Stimulated activated CD8-positive, alpha-beta memory T cell treated with anti-CD3 and anti-CD28 coated beads, Interleukin-2, amount 100 ng/mL, for 1 hour (primary cell): ENCODE data around the gene MYO5B.
"Not testable (repeated sequence)": the region's sequence is repeated elsewhere in the genome, so short reads cannot be mapped to it uniquely, and the experiment has no call there.

Experiments
- DNase-seq, 2 donors: peaks; one replicate each; pipeline ENCODE4 v3.0.0-alpha.2; 2020; ENCODE audit warnings: low read depth in 2 of 2

MYO5B gene

DNA sequence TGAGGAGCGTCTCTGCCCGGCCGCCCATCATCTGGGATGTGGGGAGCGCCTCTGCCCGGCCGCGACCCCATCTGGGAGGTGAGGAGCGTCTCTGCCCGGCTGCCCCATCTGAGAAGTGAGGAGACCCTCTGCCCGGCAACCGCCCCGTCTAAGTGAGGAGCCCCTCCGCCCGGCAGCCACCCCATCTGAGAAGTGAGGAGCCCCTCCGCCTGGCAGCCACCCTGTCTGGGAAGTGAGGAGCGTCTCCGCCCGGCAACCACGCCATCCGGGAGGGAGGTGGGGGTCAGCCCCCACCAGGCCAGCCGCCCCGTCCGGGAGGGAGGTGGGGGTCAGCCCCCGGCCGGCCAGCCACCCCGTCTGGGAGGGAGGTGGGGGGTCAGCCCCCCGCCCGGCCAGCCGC is 395.1 kb downstream of the MYO5B start:
- DNase-seq: not testable (repeated sequence)

DNA sequence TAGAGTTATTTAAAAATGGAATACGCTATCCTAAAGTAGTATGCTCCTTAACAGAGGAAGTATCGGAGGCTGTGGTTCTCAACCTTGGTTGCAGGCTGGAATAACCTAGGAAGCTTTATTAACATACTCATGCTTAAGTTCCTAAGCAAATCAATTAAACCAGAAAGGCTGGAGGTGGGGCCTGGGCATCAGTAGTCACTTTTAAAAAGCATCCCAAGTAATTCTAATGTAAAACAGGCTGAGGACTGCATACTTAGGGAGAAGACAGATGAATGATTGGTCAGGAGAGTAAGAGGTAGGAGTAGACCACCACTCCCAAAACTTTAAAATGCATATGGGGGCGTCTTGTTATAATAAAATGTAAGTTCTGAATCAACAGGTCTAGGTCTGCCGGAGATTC is 396.9 kb downstream of the MYO5B start:
- no peak for DNase-seq

DNA sequence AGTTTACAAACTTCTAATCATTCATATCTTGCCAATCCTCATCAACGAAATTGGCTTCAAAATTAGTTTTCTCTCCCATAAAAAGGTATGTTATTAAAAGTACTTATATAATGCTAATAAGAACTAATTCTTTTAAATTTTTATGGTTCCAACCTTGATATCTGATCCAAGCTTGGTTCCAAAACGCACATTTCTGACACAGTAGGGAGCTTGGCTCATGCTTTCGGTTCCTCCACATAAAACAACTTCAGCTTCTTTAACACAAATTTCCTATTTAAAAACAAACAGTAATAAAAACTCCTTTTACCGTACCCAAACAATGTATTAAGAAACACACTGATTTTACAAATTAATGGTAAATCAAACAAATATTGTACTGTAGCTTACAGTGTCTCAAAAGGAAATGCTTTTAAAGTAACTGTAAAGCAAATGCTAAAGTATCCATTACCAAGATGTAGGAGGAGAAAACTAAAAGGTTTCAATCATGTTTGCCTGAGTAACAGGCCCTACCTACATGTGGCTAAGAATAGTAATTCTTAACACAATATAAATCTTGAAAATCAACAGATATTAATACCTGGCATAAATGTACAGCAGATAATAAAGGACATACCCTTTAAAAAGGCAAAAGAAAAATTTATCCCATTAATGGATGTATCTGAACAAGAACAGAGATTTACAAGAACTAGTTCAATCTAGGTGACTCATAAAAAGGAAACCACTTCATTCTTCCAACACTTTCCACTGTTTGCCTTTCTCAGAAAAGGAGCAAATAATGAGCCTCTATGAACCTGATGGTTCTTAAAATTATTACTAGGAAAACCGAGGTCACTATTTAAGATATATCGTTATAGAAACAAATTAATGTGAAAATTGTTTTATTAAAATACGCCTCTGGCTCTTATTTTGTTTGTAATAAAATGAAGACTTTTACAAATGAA is 399.1 kb downstream of the MYO5B start:
- no peak for DNase-seq

DNA sequence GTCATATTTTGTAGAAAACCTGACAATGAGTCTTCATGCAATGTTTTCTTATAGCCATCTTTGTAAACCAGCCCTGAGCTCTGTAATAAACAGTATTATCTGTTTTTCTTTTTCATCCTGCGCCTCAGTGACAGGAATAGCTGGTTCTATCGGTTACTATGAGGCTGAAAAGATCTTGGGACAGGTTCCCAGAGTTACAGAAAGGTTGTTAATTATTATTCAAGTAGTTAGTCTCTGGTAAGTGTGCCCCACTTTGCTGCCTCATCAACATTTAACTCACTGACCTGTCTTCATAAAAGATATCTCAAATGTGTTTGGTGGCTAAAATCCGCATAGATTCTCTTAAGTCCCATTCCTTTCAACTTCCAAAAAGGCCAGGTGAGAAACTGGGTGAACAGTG is 400.2 kb downstream of the MYO5B start:
- no peak for DNase-seq

DNA sequence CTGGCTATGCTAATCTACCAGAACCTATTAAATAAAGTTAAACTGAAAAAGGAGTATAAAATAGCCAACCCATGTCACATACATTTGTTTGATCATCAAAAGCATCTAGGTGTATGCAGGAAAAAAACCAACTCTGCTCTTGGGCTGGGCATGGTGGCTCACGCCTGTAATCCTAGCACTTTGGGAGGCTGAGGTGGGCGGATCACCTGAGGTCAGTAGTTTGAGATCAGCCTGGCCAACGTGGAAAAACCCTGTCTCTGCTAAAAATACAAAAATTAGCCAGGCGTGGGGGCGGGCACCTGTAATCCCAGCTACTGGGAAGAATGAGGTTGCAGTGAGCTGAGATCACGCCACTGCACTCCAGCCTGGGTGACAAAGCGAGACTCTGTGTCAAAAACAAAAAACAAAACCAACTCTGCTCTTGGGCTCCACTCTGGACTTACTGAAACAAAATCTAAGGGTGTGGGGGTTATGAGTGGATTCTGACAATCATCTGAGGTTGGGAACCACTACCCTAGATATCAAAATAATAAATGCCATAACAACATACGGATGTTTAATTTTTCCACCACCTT is 405.3 kb downstream of the MYO5B start:
- not testable (repeated sequence) for DNase-seq

DNA sequence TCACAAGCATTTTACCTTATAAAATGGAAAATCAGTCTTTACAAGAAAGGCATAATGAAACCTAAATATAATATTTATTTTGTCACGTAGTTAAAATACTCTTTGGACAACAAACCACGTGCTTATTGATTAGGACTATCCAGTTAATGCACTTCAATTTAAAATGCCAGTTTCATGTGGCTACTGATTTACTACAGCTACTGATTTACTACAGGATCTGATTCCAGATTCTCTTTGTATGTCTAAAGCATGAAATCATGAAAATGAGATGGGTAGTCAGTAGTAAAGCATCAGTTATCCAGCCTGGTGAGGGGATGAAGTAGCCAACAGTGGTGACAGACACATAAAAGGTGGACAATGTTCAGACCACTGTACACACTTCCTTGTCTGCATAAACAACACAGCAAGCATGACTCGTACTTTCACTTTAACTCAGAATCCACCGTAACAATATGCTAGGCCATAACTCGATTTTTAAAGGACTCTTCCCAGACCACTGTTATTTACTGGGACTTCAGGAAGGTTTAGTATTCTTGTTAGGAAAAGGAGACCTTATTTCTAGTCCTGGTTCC is 406.5 kb downstream of the MYO5B start:
- no peak for DNase-seq

DNA sequence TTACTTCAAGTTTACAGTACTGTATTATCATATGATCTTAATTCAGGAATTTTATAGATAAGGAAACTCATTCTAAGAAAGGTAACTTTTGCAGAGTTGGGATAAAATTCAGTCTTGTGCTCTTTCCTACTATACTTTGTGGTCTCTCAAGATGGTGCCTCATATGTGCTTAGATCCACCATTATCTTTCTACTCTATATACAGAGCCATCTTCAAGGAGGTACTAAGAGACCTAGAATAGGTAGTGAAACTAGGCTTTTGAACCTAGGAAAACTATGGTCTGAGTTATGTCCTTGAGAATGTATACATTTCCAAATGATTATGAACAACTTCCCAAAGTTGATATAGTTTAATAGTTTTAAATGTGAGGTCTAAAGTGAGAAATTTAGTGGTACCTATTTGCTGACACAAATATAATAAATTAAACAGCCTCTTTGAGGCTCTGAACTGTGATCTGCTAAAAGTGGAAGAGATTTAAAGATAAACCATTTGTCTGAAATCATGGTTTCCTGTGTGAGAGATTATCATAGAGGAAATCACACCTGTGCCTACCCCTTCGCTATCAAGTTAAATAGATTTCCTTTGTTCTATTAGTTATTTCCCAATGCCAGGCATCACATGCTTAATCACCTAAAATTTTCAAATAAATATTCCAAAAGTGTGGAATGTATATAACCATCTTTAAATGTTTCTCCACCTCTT is 408.8 kb downstream of the MYO5B start:
- DNase-seq: no peak

DNA sequence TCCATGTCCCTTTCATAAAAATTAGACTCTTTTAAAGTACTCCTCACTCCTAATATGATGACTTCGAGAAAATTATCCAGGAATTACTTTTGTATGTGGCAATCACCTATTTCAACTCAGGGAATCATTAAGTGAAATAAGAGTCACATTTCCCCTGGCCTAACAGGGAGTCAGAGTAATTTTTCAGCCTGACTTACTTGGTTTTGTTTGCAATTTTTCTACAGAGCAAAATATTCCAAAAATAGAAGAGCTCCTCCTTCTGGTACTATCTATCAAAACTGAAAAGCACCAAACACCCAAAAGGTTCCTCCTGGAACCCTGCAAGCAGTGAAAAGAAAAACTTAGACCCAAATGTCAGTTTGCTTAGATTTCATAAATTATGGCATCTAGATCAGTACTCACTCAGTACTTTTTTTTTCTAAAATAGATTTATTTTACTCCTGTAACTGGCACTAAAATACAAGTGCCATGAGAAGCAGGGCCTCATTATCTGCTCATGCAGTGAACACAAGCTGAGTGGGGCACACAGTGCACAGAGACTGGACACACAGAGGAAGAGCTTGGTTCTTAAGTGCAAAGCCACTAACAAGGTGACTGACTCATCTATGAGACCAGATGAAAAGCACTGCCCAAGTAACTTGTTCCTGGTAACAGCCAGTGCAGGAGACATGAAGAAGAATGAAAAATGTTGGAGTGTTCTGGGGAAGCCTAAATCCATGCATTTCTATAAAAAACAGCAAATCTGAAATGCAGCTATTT is 410.3 kb downstream of the MYO5B start:
- no peak for DNase-seq

DNA sequence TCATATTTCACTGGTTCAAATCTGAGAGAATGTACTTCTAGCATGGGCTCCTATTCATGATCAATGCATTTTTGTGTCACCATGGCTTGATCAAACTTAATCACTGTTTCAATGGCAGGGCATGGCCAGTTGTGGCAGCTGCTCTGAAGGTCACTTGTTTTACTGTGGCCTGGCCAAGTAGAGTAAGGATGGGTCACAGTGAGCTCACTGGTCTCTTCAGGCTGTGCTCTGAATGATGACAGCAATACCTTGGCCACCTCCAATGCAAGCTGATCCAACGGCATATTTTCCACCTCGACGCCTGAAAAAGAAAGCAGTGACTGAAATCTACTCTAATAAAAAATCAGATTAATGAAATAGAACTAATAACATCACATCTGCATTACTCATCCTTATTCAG is 411.3 kb downstream of the MYO5B start:
- not testable (repeated sequence) for DNase-seq

DNA sequence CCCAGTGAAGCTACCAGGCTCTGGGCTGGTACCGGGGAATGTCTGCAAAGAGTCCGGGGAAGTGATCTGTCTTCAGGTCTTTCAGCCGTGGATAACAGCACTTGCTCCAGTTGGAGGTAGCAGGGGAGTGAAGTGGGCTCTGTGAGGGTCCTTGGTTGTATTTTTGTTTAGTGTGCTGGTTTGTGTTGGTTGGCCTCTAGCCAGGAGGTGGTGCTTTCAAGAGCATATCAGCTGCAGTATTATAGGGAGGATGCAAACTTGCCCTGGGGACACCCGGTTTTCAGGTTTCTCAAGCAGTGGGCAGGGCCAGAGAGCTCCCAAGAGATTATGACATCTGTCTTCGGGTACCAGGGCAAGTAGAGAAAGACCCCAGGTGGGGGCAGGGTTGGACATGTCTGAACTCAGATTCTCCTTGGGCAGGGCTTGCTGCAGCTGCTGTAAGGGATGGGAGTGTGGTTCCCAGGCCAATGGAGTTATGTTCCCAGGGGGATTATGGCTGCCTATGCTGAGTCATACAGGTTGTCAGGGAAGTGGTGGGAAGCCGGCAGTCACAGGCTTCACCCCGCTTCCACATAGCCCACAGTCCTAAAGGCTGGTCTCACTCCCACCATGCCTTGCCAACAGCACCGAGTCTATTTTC is 416.0 kb downstream of the MYO5B start:
- DNase-seq: no peak
